Activated CD4-positive, alpha-beta T cell treated with anti-CD3 and anti-CD28 coated beads, Interleukin-2, amount 50 U/mL, for 48 hours (primary cell): Measurements from ENCODE around the gene DPYSL3.
"Not testable (repeated sequence)": the region's sequence is repeated elsewhere in the genome, so short reads cannot be mapped to it uniquely, and the experiment has no call there.

Source experiments
- DNase-seq, 2 experiments: peaks; one replicate each; pipeline ENCODE4 v3.0.0-alpha.2; 2020

Gene DPYSL3

GRCh38 chr5:147400126-147400809 lies 109.6 kb downstream of the DPYSL3 start:
- no peak for DNase-seq

- no peak for DNase-seq
Observed at GRCh38 chr5:147398860-147399259, 111.0 kb downstream of the DPYSL3 start.

GRCh38 chr5:147397616-147398015 lies 112.3 kb downstream of the DPYSL3 start:
- DNase-seq = no peak

GRCh38 chr5:147396070-147396823 lies 113.6 kb downstream of the DPYSL3 start:
- DNase-seq = no peak

- DNase-seq = no peak
Observed at GRCh38 chr5:147393874-147394672, 115.8 kb downstream of the DPYSL3 start.

- DNase-seq = no peak
Observed at GRCh38 chr5:147391781-147392180, 118.1 kb downstream of the DPYSL3 start.

GRCh38 chr5:147390654-147391225 lies 119.1 kb downstream of the DPYSL3 start:
- no peak for DNase-seq

GRCh38 chr5:147388184-147389108 lies 121.4 kb downstream of the DPYSL3 start:
- no peak for DNase-seq

GRCh38 chr5:147387109-147387508 lies 122.8 kb downstream of the DPYSL3 start:
- DNase-seq = no peak

- DNase-seq = no peak
Observed at GRCh38 chr5:147384346-147385193, 125.3 kb downstream of the DPYSL3 start.

GRCh38 chr5:147382776-147383175 lies 127.1 kb downstream of the DPYSL3 start:
- no peak for DNase-seq

- no peak for DNase-seq
Observed at GRCh38 chr5:147381555-147381954, 128.3 kb downstream of the DPYSL3 start.

GRCh38 chr5:147377682-147378081 lies 132.2 kb downstream of the DPYSL3 start:
- no peak for DNase-seq

GRCh38 chr5:147375151-147375550 lies 134.7 kb downstream of the DPYSL3 start:
- DNase-seq = no peak

- no peak for DNase-seq
Observed at GRCh38 chr5:147373328-147373727, 136.5 kb downstream of the DPYSL3 start.

- no peak for DNase-seq
Observed at GRCh38 chr5:147372191-147372590, 137.7 kb downstream of the DPYSL3 start.

- DNase-seq = no peak
Observed at GRCh38 chr5:147371290-147371689, 138.6 kb downstream of the DPYSL3 start.

GRCh38 chr5:147369742-147370374 lies 140.0 kb downstream of the DPYSL3 start:
- no peak for DNase-seq

GRCh38 chr5:147367381-147367780 lies 142.5 kb downstream of the DPYSL3 start:
- DNase-seq = not testable (repeated sequence)

- DNase-seq = no peak
Observed at GRCh38 chr5:147361441-147362175, 148.3 kb downstream of the DPYSL3 start.
